Karpas-422 (cell line): ENCODE measurements around the gene LMAN1L. TPM values are rescaled to one million over a fixed set of nuclear protein-coding genes. Genes with fewer than 3 reads are reported as not detected.
"Not testable (repeated sequence)": the region's sequence is repeated elsewhere in the genome, so short reads cannot be mapped to it uniquely, and the experiment has no call there.

Experiments used
- DNase-seq: peaks from one replicate; pipeline ENCODE4 v3.0.0-alpha.2; 2015
- H2AFZ ChIP-seq: fragments of 200-600 bp; sonication (generic); 2 replicates; pipeline ENCODE4 v1.6.1; 2014; ENCODE audit warnings: antibody characterized with exemption, low read length, mixed read lengths
- H3K27ac ChIP-seq: fragments of 200-600 bp; sonication (generic); 2 replicates; pipeline ENCODE4 v1.5.1; 2014; ENCODE audit warnings: mild to moderate bottlenecking, low read length, moderate library complexity
- H3K27me3 ChIP-seq: fragments of 200-600 bp; sonication (generic); 2 replicates; pipeline ENCODE4 v1.6.1; 2014; ENCODE audit warnings: low read length, mixed read lengths
- H3K36me3 ChIP-seq: fragments of 200-600 bp; sonication (generic); 2 replicates; pipeline ENCODE4 v1.6.1; 2014; ENCODE audit warnings: low read length, mixed read lengths; ENCODE audit not compliant: insufficient read depth
- H3K4me1 ChIP-seq: fragments of 200-600 bp; sonication (generic); 2 replicates; pipeline ENCODE4 v1.6.1; 2014; ENCODE audit warnings: mild to moderate bottlenecking, low read length, mixed read lengths
- H3K4me2 ChIP-seq: fragments of 200-600 bp; sonication (generic); 2 replicates; pipeline ENCODE4 v1.6.1; 2014; ENCODE audit warnings: low read length, low read depth, mild to moderate bottlenecking; ENCODE audit not compliant: poor library complexity, severe bottlenecking
- H3K4me3 ChIP-seq: fragments of 200-600 bp; sonication (generic); 2 replicates; pipeline ENCODE4 v1.5.1; 2014; ENCODE audit warnings: mild to moderate bottlenecking, antibody characterized with exemption, low read length, mixed read lengths
- H3K79me2 ChIP-seq: fragments of 200-600 bp; sonication (generic); 2 replicates; pipeline ENCODE4 v1.6.1; 2014; ENCODE audit warnings: mild to moderate bottlenecking, low read length, mixed read lengths
- H3K9ac ChIP-seq: fragments of 200-600 bp; sonication (generic); 2 replicates; pipeline ENCODE4 v1.6.0; 2014; ENCODE audit warnings: low read length
- H3K9me2 ChIP-seq: fragments of 200-600 bp; sonication (generic), shearing (Covaris generic); replicated peaks from 2 replicates; pipeline ENCODE4 v1.6.0; 2014; ENCODE audit warnings: mild to moderate bottlenecking, low read length, moderate library complexity; ENCODE audit not compliant: insufficient read depth
- H3K9me3 ChIP-seq: fragments of 300-700, 200-600 bp; sonication (generic); 2 replicates; pipeline ENCODE4 v1.6.1; 2014; ENCODE audit warnings: low read length, mixed read lengths
- H4K20me1 ChIP-seq: fragments of 200-600 bp; sonication (generic); 2 replicates; pipeline ENCODE4 v1.6.1; 2014; ENCODE audit warnings: mild to moderate bottlenecking, antibody characterized with exemption, low read length, low read depth; ENCODE audit not compliant: insufficient read depth
- total RNA-seq: library from RNA; depleted of rRNA; stranded (reverse); fragments of >200 nt; shearing (Covaris generic); gene quantifications from 2 replicates; pipeline ENCODE4 v1.2.3, GENCODE V29; 2014; ENCODE audit warnings: low replicate concordance

LMAN1L gene
- total RNA-seq, 1 experiment from 2014 or later: 3.3 TPM

DNA sequence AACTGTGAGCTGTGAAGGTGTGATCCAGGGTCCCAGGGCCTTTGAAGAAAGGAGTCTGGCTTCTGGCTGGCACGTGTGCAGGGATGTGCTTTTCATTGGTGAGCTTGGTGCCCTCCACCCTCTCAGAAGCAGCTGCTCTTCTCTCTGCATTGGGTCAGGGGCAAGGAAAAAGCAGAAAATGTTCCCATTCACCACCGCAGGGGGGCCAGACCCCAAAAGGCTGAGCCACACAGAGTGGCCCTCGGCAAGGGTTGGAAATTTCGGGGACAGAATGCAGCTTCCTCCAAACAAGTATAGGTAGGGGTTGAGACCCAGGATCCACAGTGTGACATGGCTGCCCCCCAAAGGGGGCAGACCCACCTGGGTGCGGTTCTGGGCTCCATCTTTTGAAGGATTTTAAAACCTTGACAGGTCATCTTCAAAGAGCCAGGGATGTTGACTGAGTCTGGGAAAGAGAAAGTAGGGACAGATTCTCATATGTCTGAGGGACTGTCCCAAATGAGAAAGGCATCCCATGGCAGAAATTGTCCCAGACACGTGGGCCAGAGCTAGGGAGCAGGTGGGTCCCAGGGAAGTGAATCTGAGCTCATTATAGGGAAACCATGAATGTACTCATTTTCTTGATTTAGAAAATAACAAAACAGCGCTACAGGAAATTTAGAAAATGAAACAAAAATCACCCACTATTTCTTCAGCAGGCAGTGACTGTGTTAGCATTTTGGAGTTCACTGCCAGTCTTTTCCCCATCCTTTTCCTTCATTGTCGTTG is 28.0 kb upstream of the LMAN1L start:
- peak overlapping the region; percentile 94 for H3K4me3 ChIP-seq
- no peaks in the 10 kb centered on the region for H3K27me3 ChIP-seq
- H3K4me1 ChIP-seq: peaks cover 88% of the 10 kb centered on the region
- H3K4me2 ChIP-seq: peak overlapping the region; percentile 92
- no peak overlapping the region for H2AFZ ChIP-seq
- DNase-seq: peak; percentile 84
- H3K79me2 ChIP-seq: peaks cover 29% of the 10 kb centered on the region
- H3K9me3 ChIP-seq: no peaks in the 10 kb centered on the region
- H3K27ac ChIP-seq: peak overlapping the region; percentile 100
- peaks cover 5% of the 10 kb centered on the region; the same call in 1 of the 2 replicates for H3K36me3 ChIP-seq
- H4K20me1 ChIP-seq: no peaks in the 10 kb centered on the region; the same call in 1 of the 2 replicates
- peak overlapping the region; percentile 99 for H3K9ac ChIP-seq
- no peaks in the 10 kb centered on the region for H3K9me2 ChIP-seq

GRCh38 chr15:74785194-74786032 is 27.2 kb upstream of the LMAN1L start:
- no peaks in the 10 kb centered on the region; the same call in 1 of the 2 replicates for H4K20me1 ChIP-seq
- H3K4me3 ChIP-seq: peak overlapping the region; percentile 94
- H3K4me1 ChIP-seq: peaks cover 88% of the 10 kb centered on the region
- H3K36me3 ChIP-seq: peaks cover 7% of the 10 kb centered on the region; the same call in 1 of the 2 replicates
- H3K9ac ChIP-seq: peak overlapping the region; percentile 99
- H3K79me2 ChIP-seq: peaks cover 37% of the 10 kb centered on the region
- H3K9me2 ChIP-seq: no peaks in the 10 kb centered on the region
- H3K4me2 ChIP-seq: peak overlapping the region; percentile 92
- no peaks in the 10 kb centered on the region for H3K27me3 ChIP-seq
- no peak overlapping the region for H2AFZ ChIP-seq
- peak overlapping the region; percentile 100 for H3K27ac ChIP-seq
- no peaks in the 10 kb centered on the region for H3K9me3 ChIP-seq
- DNase-seq: peak; percentile 92

DNA sequence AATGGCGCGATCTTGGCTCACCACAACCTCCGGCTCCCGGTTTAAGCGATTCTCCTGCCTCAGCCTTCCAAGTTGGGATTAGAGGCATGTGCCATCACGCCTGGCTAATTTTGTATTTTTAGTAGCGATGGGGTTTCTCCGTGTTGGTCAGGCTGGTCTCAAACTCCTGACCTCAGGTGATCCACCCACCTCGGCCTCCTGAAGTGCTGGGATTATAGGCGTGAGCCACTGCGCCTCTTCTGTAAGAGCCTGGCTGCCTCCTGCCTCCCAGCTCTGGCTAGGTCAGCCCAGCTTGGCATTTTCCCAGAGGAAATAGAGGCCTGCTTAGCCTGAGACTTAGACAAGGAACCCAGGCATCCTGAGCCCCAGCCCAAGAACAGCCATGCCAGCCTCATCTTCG is 26.6 kb upstream of the LMAN1L start:
- H2AFZ ChIP-seq, H3K27me3 ChIP-seq, H4K20me1 ChIP-seq, H3K9me3 ChIP-seq, H3K9me2 ChIP-seq: not testable (repeated sequence)
- Histone ChIP-seq H3K79me2 (peaks cover 43% of the 10 kb centered on the region), H3K4me2 (peak overlapping the region; percentile 92), H3K27ac (peak overlapping the region; percentile 100), H3K36me3 (peaks cover 11% of the 10 kb centered on the region), H3K4me3 (peak overlapping the region; percentile 94), H3K4me1 (peaks cover 88% of the 10 kb centered on the region), H3K9ac (peak overlapping the region; percentile 99)
- peak; percentile 69 for DNase-seq

DNA sequence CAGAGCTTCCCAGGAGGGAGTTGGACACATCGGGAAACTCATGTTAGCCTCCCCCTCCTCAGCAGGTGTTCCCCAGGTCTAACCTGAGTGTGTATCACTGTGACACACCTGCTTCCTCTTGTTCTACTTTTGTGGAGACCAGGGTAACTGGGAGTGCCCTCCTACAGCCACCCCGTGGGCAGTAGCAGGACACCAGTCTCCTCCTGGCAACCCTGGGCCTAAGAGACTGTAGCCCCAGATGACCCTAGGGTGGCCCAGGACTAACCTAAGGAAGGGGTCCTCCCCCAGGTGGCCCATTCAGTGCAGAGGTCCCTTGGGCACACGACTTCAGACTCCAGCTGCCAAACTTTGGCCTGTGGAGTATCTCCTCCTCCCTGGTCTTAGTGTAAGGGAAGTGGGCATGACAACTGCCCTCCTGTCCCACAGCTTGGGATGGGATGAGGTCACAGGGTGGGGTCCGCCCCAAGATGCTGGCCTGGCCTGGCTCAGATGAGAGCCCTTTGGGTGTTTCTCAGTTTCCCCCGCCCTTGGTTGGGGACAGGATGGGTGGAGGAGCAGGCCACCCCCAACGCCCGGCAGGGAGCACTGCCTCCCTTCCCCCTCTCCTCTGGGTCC is 26.0 kb upstream of the LMAN1L start:
- H3K27me3 ChIP-seq: no peaks in the 10 kb centered on the region
- peak overlapping the region; percentile 94 for H3K4me3 ChIP-seq
- H3K9me3 ChIP-seq: no peaks in the 10 kb centered on the region
- H3K9me2 ChIP-seq: no peaks in the 10 kb centered on the region
- no peak overlapping the region for H2AFZ ChIP-seq
- H3K4me1 ChIP-seq: peaks cover 88% of the 10 kb centered on the region
- H3K9ac ChIP-seq: peak overlapping the region; percentile 99
- peak overlapping the region; percentile 92 for H3K4me2 ChIP-seq
- H3K36me3 ChIP-seq: peaks cover 15% of the 10 kb centered on the region
- H3K27ac ChIP-seq: peak overlapping the region; percentile 100
- DNase-seq: peak; percentile 90
- H4K20me1 ChIP-seq: no peaks in the 10 kb centered on the region; the same call in 1 of the 2 replicates
- peaks cover 45% of the 10 kb centered on the region for H3K79me2 ChIP-seq

DNA sequence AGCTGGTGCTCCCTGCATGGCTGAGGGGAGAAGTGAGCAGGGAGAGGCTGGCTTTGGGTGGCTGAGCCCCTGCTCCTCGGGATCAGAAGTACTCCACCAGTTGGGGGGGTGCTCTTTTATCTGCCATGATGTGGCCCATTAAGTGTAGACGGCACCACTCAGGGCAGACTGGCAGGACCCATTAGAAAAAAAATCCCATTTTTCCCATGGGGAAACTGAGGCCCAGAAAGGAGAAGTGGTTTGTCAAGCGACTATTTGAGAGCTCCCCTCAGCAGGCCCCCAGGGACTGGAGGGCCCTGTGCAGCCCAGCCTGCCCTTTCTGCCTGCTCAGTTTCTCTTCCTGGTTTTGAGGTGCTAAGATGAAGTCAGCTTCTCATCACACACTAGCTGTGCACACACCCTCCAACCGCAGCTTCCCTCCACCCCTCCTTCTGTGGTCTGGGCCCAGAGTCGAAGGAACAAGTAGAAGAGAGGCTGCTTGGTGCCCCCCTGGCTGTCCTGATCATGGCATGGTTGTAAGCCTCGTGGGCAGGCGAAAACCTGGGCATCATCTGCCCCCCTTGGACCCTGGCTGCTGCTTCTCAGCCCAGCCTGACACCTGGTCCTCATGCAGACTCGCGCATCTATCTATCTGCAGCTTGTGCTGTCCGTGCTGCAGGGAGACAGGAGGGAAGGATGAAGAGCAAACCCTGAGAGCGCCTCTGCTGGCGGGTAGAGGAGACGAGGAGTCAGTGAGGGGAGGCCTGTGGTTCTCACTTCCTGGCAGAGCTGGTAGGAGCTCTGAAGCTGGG is 25.2 kb upstream of the LMAN1L start:
- Histone ChIP-seq H2AFZ (no peak overlapping the region), H3K4me2 (peak overlapping the region; percentile 92), H3K27me3 (no peaks in the 10 kb centered on the region), H4K20me1 (no peaks in the 10 kb centered on the region; the same call in 1 of the 2 replicates), H3K79me2 (peaks cover 53% of the 10 kb centered on the region), H3K4me1 (peaks cover 95% of the 10 kb centered on the region), H3K36me3 (peaks cover 15% of the 10 kb centered on the region), H3K9ac (peak overlapping the region; percentile 99), H3K4me3 (peak overlapping the region; percentile 94), H3K9me2 (no peaks in the 10 kb centered on the region), H3K27ac (peak overlapping the region; percentile 100), H3K9me3 (no peaks in the 10 kb centered on the region)
- DNase-seq: peak; percentile 98

- Histone ChIP-seq H3K9ac (peak overlapping the region; percentile 99), H3K27me3 (no peaks in the 10 kb centered on the region), H3K4me2 (peak overlapping the region; percentile 92), H3K27ac (peak overlapping the region; percentile 100), H3K9me2 (no peaks in the 10 kb centered on the region), H3K79me2 (peaks cover 54% of the 10 kb centered on the region), H3K36me3 (peaks cover 15% of the 10 kb centered on the region), H3K4me3 (peak overlapping the region; percentile 66), H4K20me1 (no peaks in the 10 kb centered on the region; the same call in 1 of the 2 replicates), H3K9me3 (no peaks in the 10 kb centered on the region), H2AFZ (no peak overlapping the region), H3K4me1 (peaks cover 97% of the 10 kb centered on the region)
- no peak for DNase-seq
Observed at GRCh38 chr15:74788042-74788682, 24.5 kb upstream of the LMAN1L start.

- H3K27me3 ChIP-seq: no peaks in the 10 kb centered on the region
- DNase-seq: peak; percentile 99
- no peaks in the 10 kb centered on the region for H3K9me3 ChIP-seq
- H3K4me1 ChIP-seq: peaks cover 97% of the 10 kb centered on the region
- peak overlapping the region; percentile 100 for H3K27ac ChIP-seq
- H3K4me2 ChIP-seq: peak overlapping the region; percentile 92
- peaks cover 58% of the 10 kb centered on the region for H3K79me2 ChIP-seq
- no peaks in the 10 kb centered on the region for H3K9me2 ChIP-seq
- peaks cover 15% of the 10 kb centered on the region for H3K36me3 ChIP-seq
- no peaks in the 10 kb centered on the region; the same call in 1 of the 2 replicates for H4K20me1 ChIP-seq
- H3K9ac ChIP-seq: peak overlapping the region; percentile 99
- peak overlapping the region; percentile 69 for H3K4me3 ChIP-seq
- H2AFZ ChIP-seq: no peak overlapping the region
Observed at GRCh38 chr15:74788683-74789151, 23.9 kb upstream of the LMAN1L start.
